ENCODE results near the gene HIRA. TPM values are rescaled to one million over a fixed set of nuclear protein-coding genes. Genes with fewer than 3 reads are reported as not detected.
"Not testable (repeated sequence)": the region's sequence is repeated elsewhere in the genome, so short reads cannot be mapped to it uniquely, and the experiment has no call there.

The HIRA gene
- total RNA-seq, 1 experiment from 2014 or later: 51.0 TPM

GRCh38 chr22:19446603-19447329 is 15.2 kb upstream of the HIRA start:
- DNase-seq (ENCODE audit: low spot score) (no peak), ATAC-seq (peak; percentile 65)
- Mint-ChIP-seq H3K4me1 (peaks cover 16% of the 10 kb centered on the region), H3K4me3 (peak overlapping the region; percentile 92), H3K36me3 (peaks cover 29% of the 10 kb centered on the region), H3K27ac (peak overlapping the region; percentile 96), H3K27me3 (ENCODE audit: low read depth) (peaks cover 8% of the 10 kb centered on the region), H3K9me3 (no peaks in the 10 kb centered on the region)
- TF ChIP-seq CBFB (CRISPR knock-in tag; IDR thresholded peaks at IDR 0.05; ENCODE audit: low read depth) (no peak), NR1H2 (CRISPR knock-in tag; IDR thresholded peaks at IDR 0.05) (no peak), GABPB1 (CRISPR knock-in tag; IDR thresholded peaks at IDR 0.05) (no peak), NFATC4 (CRISPR knock-in tag; IDR thresholded peaks at IDR 0.05) (no peak), USF1 (CRISPR knock-in tag; IDR thresholded peaks at IDR 0.05) (no peak), KAT7 (CRISPR knock-in tag; IDR thresholded peaks at IDR 0.05; ENCODE audit: borderline replicate concordance) (no peak), ZMAT4 (CRISPR knock-in tag; IDR thresholded peaks at IDR 0.05) (no peak), OVOL2 (CRISPR knock-in tag; IDR thresholded peaks at IDR 0.05; ENCODE audit: borderline replicate concordance) (no peak), USF2 (CRISPR knock-in tag; IDR thresholded peaks at IDR 0.05) (no peak), ZNF423 (CRISPR knock-in tag; IDR thresholded peaks at IDR 0.05) (no peak), TCF7 (CRISPR knock-in tag; IDR thresholded peaks at IDR 0.05; ENCODE audit: low read depth) (no peak)
- POLR2A ChIA-PET: interaction anchor here (1.2 to 2.0 kb wide), 3 partner anchors 15 to 267 kb away, joined by 4 to 13 read pairs (median 4); partner anchors contain the start of genes CDC45, HIRA and MRPL40
- CTCF ChIA-PET: interaction anchor here (0.8 to 2.8 kb wide), 4 partner anchors 16 to 183 kb away, joined by 3 to 12 read pairs (median 3); no protein-coding TSS in a partner anchor

- CTCF ChIA-PET; H3K9me3 Mint-ChIP-seq; H3K27me3 Mint-ChIP-seq (ENCODE audit: low read depth); H3K4me3 Mint-ChIP-seq; DNase-seq (ENCODE audit: low spot score); H3K27ac Mint-ChIP-seq; ATAC-seq: not testable (repeated sequence)
- POLR2A ChIA-PET: interaction anchor here (0.5 kb wide), 1 partner anchor 276 kb away, joined by 3 read pairs; no protein-coding TSS in a partner anchor
- Mint-ChIP-seq H3K4me1 (peaks cover 16% of the 10 kb centered on the region), H3K36me3 (peaks cover 18% of the 10 kb centered on the region)
Measured at GRCh38 chr22:19445279-19445982, 13.9 kb upstream of the HIRA start.

GRCh38 chr22:19443544-19444211 is 12.1 kb upstream of the HIRA start:
- Mint-ChIP-seq H3K4me3 (no peak overlapping the region), H3K9me3 (no peaks in the 10 kb centered on the region), H3K4me1 (peaks cover 15% of the 10 kb centered on the region), H3K36me3 (peaks cover 14% of the 10 kb centered on the region), H3K27me3 (ENCODE audit: low read depth) (peaks cover 8% of the 10 kb centered on the region), H3K27ac (no peak overlapping the region)
- CTCF ChIA-PET: interaction anchor here (1.4 kb wide), 1 partner anchor 30 kb away, joined by 5 read pairs; no protein-coding TSS in a partner anchor
- DNase-seq (ENCODE audit: low spot score) (no peak), ATAC-seq (no peak)
- POLR2A ChIA-PET: no interaction called here
- TF ChIP-seq FOXK1 (CRISPR knock-in tag; IDR thresholded peaks at IDR 0.05) (no peak), TP53 (CRISPR knock-in tag; IDR thresholded peaks at IDR 0.05) (no peak), ATF3 (CRISPR knock-in tag; conservative IDR thresholded peaks at IDR 0.05) (no peak), ZNF281 (CRISPR knock-in tag; IDR thresholded peaks at IDR 0.05) (no peak), ZNF423 (CRISPR knock-in tag; IDR thresholded peaks at IDR 0.05) (no peak), FOXP4 (CRISPR knock-in tag; IDR thresholded peaks at IDR 0.05) (no peak), ZBTB21 (CRISPR knock-in tag; IDR thresholded peaks at IDR 0.05; ENCODE audit: borderline replicate concordance) (no peak), GTF2I (CRISPR knock-in tag; conservative IDR thresholded peaks at IDR 0.05) (no peak), JUN (CRISPR knock-in tag; IDR thresholded peaks at IDR 0.05) (no peak), IRF1 (CRISPR knock-in tag; IDR thresholded peaks at IDR 0.05) (no peak), IRF2 (CRISPR knock-in tag; IDR thresholded peaks at IDR 0.05; ENCODE audit: borderline replicate concordance, low read depth) (no peak)
